HK-2 (cell line): Measurements from ENCODE around the gene GYPC.
"Not testable (repeated sequence)": the region's sequence is repeated elsewhere in the genome, so short reads cannot be mapped to it uniquely, and the experiment has no call there.

Source experiments
- DNase-seq: peaks from one replicate; pipeline ENCODE4 v3.0.0-alpha.2; 2018; ENCODE audit not compliant: unreplicated experiment

GYPC gene

GRCh38 chr2:126655500-126656430, at the start of gene GYPC:
TSS of gene GYPC (plus strand) at chr2:126656158. CDS start at chr2:126656264, 106 bp downstream.
- peak; percentile 41 for DNase-seq

- DNase-seq: no peak
Observed at GRCh38 chr2:126614524-126615227, 41.3 kb upstream of the GYPC start.

- DNase-seq: no peak
Observed at GRCh38 chr2:126616606-126617069, 39.3 kb upstream of the GYPC start.

GRCh38 chr2:126620302-126620701, 35.7 kb upstream of the GYPC start:
- no peak for DNase-seq

GRCh38 chr2:126623000-126623399, 33.0 kb upstream of the GYPC start:
- DNase-seq: no peak

- no peak for DNase-seq
Observed at GRCh38 chr2:126627643-126628042, 28.3 kb upstream of the GYPC start.

- DNase-seq: peak; percentile 6
Observed at GRCh38 chr2:126634273-126634861, 21.6 kb upstream of the GYPC start.

GRCh38 chr2:126635281-126635680, 20.7 kb upstream of the GYPC start:
- no peak for DNase-seq

GRCh38 chr2:126635736-126636135, 20.2 kb upstream of the GYPC start:
- no peak for DNase-seq

- no peak for DNase-seq
Observed at GRCh38 chr2:126637386-126637785, 18.6 kb upstream of the GYPC start.

GRCh38 chr2:126638746-126639145, 17.2 kb upstream of the GYPC start:
- DNase-seq: no peak

GRCh38 chr2:126639276-126639675, 16.7 kb upstream of the GYPC start:
- DNase-seq: no peak

GRCh38 chr2:126641294-126641693, 14.7 kb upstream of the GYPC start:
- not testable (repeated sequence) for DNase-seq

- no peak for DNase-seq
Observed at GRCh38 chr2:126642031-126642430, 13.9 kb upstream of the GYPC start.

GRCh38 chr2:126643431-126643830, 12.5 kb upstream of the GYPC start:
- no peak for DNase-seq

- DNase-seq: no peak
Observed at GRCh38 chr2:126643972-126644371, 12.0 kb upstream of the GYPC start.

- no peak for DNase-seq
Observed at GRCh38 chr2:126644630-126645191, 11.2 kb upstream of the GYPC start.

GRCh38 chr2:126645211-126645618, 10.7 kb upstream of the GYPC start:
- DNase-seq: no peak

- no peak for DNase-seq
Observed at GRCh38 chr2:126646026-126646425, 9.9 kb upstream of the GYPC start.

- not testable (repeated sequence) for DNase-seq
Observed at GRCh38 chr2:126647714-126648344, 8.1 kb upstream of the GYPC start.

GRCh38 chr2:126648345-126648786, 7.6 kb upstream of the GYPC start:
- DNase-seq: not testable (repeated sequence)
